GM18867 (cell line): ENCODE measurements around the gene LIMS2.

Experiments
- ATAC-seq: cut with Tn5 transposase; IDR thresholded peaks from one replicate; pipeline ENCODE4 v1.9.1; 2021; ENCODE audit warnings: mild to moderate bottlenecking, moderate library complexity; ENCODE audit not compliant: unreplicated experiment

Gene LIMS2

GRCh38 chr2:127675331-127676261, at the start of gene LIMS2:
Gene LIMS2 (minus strand): TSS chr2:127675530. CDS start chr2:127675024, 506 bp downstream.
- ATAC-seq: no peak

- ATAC-seq: no peak
These were observed 47.5 kb upstream of the LIMS2 start for GRCh38 chr2:127722807-127723206.

GRCh38 chr2:127721978-127722355, 46.6 kb upstream of the LIMS2 start:
- ATAC-seq: no peak

DNA sequence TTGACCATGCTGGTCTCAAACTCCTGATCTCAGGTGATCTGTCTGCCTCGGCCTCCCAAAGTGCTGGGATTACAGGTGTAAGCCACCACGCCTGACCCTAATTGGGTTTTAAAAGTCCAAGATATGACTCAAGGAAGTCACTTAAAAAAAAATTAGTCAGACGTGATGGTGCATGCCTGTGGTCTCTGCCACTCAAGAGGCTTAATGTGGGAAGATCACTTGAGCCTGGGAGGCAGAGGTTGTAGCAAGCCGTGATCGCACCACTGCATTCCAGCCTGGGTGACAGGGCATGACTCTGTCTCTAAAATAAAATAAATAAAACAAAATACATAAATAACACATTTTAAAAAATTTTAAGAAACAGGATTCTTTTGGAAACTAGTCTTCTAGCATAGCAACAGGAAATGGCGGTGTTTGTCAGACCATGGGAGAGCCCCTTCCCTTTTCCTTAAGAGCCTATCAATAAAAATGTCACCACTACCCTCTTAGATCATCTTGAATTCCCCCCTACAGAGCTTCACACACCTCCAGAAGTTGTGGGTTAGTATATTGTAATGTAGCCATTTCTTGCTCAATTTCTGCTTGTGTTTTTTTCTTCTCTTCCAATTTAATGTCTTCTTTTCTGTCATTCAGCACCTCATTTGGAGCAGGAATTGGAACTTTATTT, 46.1 kb upstream of the LIMS2 start:
- no peak for ATAC-seq

DNA sequence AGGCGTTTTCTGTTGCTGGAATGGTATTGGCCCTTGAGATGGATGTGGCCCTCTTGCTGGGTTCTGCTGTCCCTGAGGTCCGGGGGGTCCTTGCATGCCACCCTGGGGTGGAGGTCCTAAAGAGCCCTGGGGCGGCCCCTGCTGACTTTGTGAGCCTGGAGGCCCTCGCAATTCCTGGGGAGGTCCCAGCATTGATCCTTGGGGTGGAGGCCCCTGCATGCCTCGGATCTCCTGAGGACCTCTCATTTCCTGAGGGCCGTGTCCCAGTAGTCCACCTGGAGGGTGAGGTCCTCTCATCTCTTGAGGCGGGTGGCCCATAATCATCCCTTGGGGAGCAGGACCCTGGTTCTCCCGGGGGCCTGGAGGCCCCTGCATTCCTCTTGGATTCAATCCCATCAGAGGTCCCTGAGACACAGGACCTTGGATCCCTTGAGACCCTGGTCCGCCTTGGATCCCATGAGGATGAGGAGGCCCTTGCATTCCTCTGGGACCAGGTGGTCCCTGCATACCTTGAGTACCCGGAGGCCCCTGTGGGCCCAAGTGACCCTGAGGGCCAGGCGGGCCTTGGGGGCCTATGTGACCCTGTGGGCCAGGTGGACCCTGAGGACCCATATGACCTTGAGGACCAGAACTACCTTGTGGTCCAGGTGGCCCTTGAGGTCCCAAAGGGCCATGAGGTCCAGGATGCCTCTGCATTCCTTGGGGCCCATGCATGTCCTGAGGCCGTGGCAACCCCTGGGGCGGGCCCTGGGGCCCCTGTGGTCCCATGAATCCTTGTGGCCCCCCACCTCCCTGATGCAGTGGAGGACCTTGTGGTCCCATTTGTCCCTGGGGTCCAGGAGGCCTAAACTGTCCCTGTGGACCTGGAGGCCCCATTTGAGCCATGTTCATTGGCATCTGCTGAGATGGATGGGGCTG, 44.2 kb upstream of the LIMS2 start:
- ATAC-seq: no peak

- ATAC-seq: no peak
These were observed 42.9 kb upstream of the LIMS2 start for GRCh38 chr2:127718271-127718670.

DNA sequence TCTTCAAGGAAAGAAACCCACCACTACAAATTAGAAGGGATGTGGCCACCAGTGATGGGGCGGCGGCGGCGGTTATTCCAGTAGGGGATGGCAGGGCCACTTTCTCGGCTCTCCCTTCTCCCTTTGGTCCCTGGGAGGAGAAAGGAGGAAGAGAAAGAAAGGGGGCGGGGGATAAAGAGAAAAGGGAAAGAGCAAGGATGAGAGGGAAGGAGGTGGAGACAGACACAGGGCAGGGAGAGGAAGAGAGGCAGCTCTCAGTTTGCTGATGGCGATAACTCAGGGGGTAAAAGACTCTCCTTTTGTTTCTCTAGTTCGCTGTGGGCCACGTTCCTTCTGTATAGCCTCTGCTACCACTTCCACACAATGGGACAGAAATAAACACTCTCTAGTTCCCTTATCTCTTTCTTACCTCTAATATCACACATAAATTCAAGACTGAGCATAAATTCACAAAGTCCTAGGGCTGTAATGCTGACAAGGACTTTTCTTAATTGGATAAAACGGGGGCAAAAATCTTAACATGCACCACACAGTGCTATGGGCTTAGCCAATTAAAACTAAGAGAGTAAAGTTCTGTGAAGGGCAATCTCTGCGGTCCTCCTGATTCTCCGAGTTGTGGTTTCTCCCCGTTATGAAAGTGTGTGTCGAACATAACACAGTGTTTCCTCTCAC, 40.6 kb upstream of the LIMS2 start:
- ATAC-seq: no peak

DNA sequence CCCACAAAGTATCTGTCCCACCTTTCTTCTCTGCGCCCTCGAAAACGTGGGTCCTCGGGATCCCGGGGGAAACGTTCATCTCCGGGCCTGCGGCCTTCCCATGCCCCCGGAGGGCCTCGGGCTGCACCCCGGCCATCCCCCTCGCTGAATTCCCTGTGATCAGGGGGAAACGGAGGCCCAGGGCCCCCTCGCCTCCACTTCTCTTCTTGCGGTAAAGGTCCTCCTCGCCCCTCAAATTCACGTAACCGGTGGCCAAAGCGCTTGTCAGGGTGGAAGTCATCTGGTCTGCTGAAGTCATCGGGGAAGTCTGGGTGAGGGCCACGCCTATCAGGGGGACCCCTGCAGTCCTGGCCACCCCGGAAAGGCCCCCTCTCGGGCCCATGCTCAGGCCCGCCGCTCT, 38.2 kb upstream of the LIMS2 start:
- ATAC-seq: no peak

DNA sequence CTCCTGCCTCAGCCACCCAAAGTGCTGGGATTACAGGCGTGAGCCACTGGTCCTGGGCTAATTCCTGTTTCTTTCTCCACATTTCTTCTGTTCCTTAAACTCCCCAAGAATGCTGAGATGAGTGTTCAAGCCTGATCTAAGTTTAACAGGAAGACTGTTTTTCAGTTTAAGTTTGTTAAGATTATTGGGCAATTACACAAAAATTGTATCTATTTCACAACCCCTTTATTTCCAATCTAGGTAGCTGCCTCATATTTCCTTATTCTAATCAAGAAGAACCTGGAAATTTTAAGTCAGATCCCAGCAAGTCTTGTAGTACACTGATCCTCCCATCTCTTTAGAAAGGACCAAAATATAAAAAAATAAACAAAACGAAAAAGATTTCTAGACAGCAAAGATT, 37.7 kb upstream of the LIMS2 start:
- no peak for ATAC-seq

DNA sequence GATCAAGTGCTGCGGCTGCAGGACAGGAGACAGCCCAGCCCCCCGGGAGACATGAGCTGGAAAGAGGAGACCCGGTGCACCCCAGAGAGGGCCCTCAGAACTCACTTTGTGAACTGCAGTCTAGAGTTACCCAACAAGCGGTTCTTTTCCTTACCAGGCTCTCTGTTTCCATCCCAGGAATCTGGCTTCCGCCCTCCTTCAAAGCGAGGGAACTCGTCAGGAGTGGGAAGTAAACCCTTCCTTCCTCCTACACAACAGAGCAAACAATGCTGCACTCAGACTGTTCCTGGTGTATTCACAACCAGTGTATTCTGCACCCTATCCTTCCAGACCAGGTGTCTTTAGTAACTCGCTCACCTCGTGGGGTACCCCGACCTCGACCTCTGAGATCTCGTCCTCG, 34.0 kb upstream of the LIMS2 start:
- no peak for ATAC-seq

DNA sequence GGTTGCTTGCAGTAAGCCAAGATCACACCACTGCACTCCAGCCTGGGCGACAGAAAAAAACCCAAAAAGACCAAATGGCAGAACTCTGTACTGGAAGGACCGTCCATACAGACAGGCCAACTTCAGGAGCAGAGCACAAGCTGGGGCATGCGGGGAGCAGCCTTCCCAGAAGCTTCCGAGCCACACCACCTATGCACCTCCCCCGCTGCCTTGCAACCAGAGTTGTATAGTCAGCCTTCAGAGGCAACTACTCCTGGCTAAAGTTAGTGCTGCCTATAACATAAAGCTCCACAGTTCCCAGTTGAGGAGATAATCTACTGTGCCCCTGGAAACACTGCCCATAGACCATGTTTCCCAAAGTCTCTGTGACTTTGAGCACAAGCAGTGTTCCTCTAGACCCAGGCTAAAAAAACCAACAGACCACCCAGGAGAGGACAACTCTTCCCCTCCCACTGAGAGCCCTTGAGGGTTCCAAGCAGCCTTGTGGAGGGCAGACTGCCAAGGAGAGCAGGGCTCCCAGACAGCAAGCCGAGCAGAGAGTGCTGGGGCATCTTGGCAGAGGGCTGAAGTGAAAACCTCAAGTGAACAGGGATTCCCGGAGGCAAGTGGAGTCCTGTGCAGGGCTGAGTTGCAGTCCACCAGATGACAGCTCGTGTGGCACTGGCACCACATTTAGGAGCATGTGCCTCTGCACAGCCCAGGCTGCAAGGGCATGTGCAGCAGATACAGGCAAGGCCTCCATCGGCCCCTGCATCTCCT, 32.7 kb upstream of the LIMS2 start:
- ATAC-seq: no peak

- no peak for ATAC-seq
These were observed 31.1 kb upstream of the LIMS2 start for GRCh38 chr2:127706215-127706990.

DNA sequence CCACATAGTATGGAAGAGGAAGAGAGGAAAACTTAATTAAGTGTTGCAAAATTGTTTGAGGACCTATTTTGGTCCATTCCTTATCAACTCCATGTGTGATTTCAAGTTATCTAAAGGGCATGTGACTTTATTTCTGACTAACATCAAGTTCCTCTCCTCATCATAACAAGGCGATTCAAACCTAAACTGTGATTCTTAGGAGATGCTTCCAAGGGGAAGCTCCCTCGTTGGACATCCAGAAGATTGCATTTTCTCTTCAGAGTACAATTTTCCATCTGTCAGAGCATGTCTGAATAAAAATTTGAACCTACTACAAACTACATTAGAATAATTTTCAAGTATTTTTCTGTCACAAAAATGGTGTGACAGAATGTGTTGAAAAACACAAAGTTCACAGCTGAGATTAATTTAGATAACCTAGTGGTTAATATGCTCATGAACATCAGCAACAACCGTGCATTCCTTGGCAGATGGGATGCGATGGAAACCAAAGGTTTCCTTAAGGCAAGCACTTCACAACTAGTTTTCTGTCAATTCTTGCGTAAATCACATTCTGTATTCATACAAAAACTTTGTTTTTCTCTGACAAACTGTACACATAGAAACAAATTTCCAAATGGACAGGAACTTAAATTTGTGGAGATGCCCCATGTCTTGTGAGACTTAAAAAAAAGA, 30.2 kb upstream of the LIMS2 start:
- no peak for ATAC-seq

DNA sequence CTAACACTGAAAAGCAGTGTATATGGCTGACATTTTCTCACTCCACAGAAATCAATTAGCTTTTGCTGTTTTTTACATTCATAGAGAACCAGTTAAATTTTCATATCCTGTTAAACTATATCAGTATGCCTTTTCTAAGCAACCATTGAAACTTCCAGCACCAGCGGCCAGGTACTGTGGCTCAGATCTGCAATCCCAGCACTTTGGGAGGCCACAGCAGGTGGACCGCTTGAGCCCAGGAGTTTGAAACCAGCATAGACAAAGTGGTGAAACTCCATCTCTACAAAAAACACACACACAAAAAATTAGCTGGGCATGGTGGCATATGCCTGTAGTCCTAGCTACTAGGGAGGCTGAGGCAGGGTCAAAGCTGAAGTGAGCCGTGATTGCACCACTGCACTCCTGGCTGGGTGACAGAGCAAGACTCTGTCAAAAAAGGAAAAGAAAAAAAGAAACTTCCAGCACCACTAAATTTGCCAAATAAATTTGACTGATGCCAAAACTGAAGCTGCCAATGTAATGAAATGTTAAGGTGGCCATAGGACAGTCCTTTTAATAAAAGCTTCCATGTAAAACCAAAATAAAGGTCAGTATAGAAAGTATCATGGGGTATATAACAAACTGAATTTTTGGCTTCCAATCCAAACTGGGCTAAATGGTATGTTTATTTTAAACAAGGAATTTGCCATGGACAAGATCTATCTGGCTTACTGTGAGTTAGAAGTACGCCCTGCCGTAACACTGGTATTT, 29.5 kb upstream of the LIMS2 start:
- ATAC-seq: no peak

DNA sequence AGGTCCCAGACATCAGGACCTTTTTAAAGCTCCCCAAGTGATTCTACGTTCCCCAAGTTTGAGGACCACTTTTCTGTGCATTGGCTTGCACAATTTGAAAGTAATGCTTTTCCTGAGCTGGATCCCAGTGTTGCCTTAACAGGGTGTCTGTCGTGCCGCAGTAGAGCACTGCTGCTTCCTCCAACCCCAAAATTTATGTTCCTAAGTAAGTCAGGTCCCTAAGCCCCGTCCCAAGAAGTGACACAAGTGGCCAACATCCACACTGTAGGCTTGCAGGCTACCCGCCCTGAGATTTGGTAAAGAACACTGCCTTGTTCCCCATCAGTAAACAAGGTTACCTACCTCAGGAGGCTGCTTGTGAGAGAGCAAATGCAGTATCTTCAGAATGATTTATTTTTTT, 28.0 kb upstream of the LIMS2 start:
- ATAC-seq: no peak

DNA sequence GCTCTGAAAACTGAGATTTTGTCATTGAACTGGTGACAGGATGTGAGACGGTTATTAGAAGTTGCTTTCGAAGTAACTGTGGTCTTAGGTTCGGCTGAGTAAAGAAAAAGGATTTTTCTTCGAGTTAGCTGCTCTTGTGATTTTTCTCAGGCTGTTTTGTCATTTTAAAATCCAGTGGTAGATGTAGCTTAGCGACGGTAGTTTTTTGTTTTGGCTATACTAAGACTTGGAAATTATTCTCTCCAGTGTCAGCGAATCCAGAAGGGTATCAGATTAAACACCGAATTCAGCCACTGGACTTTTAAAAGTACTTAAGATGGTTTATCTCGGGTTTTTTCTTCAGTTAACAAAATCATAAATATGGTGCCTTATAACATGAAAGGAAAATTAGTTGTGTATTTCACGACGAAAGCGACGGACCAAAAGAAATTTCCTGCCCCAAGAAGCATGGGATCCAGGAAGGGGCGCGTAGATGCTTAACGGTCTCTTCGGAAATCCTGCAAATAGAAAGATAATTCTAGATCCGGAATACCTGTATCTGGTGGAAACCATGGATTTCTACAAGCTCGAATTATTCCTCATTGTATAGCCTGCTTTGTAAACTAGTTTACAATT, 27.2 kb upstream of the LIMS2 start:
- no peak for ATAC-seq

DNA sequence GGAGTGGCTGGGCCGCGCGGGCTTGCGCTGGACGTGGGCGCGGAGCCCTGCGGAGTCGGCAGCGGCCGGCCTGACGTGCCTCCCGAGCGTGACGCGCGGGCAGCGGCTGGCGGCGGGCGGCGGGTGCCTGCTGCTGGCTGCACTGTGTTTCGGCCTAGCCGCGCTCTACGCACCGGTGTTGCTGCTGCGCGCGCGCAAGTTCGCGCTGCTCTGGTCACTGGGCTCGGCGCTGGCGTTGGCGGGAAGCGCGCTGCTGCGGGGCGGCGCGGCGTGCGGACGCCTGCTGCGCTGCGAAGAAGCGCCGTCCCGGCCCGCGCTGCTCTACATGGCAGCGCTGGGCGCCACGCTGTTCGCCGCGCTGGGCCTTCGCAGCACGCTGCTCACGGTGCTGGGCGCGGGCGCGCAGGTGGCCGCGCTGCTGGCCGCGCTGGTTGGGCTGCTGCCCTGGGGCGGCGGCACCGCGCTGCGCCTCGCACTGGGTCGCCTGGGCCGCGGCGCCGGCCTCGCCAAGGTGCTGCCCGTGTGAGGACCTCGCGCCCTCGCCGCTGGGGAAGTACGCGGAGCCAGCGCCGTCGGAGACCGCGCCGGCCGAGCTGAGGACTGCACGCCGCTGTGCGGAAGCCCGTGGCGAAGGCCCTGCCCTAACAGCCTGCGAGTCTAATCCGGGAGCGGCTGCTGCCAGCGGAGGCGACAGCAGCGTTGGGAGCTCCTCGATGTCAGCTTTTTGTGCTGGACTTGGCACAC, 26.5 kb upstream of the LIMS2 start:
- peak; percentile 51 for ATAC-seq
